Epithelial cell of proximal tubule (primary cell): ENCODE measurements around the gene CPVL. TPM values are rescaled to one million over a fixed set of nuclear protein-coding genes. Genes with fewer than 3 reads are reported as not detected.

Experiments used
- DNase-seq: peaks from one replicate; pipeline ENCODE4 v3.0.0-alpha.2; 2011; ENCODE audit warnings: low read depth
- H3K4me3 ChIP-seq: 2 replicates; pipeline ENCODE4 v1.5.1; 2011; ENCODE audit warnings: low read depth, mild to moderate bottlenecking, low read length
- CTCF ChIP-seq: conservative IDR thresholded peaks from 2 replicates; pipeline ENCODE4 v1.5.1; 2012; ENCODE audit warnings: low read depth, mild to moderate bottlenecking, low read length
- total RNA-seq: library from RNA; depleted of rRNA; stranded (reverse); fragments of >200 nt; gene quantifications from 2 replicates; pipeline ENCODE4 v1.2.3, GENCODE V29; 2015

Gene CPVL
- total RNA-seq, 1 donor from 2014 or later: 12.0 TPM

DNA sequence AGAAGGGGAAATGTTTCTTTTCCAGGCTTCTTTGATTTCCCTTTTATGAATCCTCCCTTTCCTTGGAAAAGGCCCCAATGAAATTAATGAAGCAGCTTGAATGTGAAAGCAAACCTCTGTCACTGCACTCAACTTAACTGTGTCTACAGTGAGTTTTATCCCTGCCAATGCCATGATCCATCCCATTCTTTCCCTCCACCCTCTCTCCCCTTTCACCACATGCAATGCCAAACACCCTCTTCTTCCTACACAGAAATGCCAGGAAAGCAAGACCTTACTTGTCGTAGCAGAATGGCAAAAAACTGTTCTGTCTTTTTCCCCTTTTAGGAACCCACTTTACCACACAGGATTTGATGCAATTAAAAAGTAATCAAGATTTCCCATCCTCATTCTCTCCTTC is 140.9 kb downstream of the CPVL start:
- H3K4me3 ChIP-seq: no peak overlapping the region
- no peak for DNase-seq
- no peak for TF ChIP-seq CTCF

- no peak for TF ChIP-seq CTCF
- no peak for DNase-seq
- H3K4me3 ChIP-seq: no peak overlapping the region
These were observed 142.6 kb downstream of the CPVL start for GRCh38 chr7:29003703-29004102.

GRCh38 chr7:29000717-29001076 is 145.6 kb downstream of the CPVL start:
- H3K4me3 ChIP-seq: no peak overlapping the region

GRCh38 chr7:28999895-29000716 is 146.2 kb downstream of the CPVL start:
- no peak for TF ChIP-seq CTCF
- DNase-seq: no peak

More at GRCh38 chr7:29000717-29001076, 145.6 kb downstream of the CPVL start:
- TF ChIP-seq CTCF: no peak
- no peak for DNase-seq

DNA sequence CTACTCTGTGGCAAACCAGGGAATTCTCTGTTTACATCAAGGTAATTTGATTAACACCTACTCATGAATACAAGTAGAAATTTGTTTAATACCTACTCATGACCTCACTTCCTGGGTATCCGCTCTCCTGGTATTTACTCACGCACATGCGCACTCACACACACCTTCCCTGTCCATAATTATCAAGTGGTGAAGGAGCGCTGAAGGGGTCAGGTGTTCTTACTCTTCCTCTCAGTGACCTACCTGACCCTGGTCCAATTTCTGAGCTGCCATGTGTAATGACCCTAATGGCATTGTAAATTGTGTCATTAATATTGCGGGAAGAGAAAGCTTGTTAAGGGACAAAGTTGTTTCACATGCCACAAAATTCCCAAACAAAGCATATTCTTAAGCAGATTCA is 146.9 kb downstream of the CPVL start:
- DNase-seq: no peak
- no peak overlapping the region for H3K4me3 ChIP-seq
- TF ChIP-seq CTCF: no peak

More at GRCh38 chr7:28999895-29000716, 146.2 kb downstream of the CPVL start:
- no peak overlapping the region for H3K4me3 ChIP-seq

- no peak for TF ChIP-seq CTCF
- no peak for DNase-seq
- H3K4me3 ChIP-seq: no peak overlapping the region
These were observed 148.2 kb downstream of the CPVL start for GRCh38 chr7:28998105-28998504.

GRCh38 chr7:28996836-28997235 is 149.5 kb downstream of the CPVL start:
- DNase-seq: no peak
- no peak for TF ChIP-seq CTCF
- H3K4me3 ChIP-seq: no peak overlapping the region
